Epidermal melanocyte (primary cell): ENCODE measurements around the gene PHAF1.
"Not testable (repeated sequence)": the region's sequence is repeated elsewhere in the genome, so short reads cannot be mapped to it uniquely, and the experiment has no call there.

Source experiments
- DNase-seq: peaks from one replicate; pipeline ENCODE4 v3.0.0; 2011; ENCODE audit warnings: low spot score; ENCODE audit not compliant: insufficient read length

The PHAF1 gene

DNA sequence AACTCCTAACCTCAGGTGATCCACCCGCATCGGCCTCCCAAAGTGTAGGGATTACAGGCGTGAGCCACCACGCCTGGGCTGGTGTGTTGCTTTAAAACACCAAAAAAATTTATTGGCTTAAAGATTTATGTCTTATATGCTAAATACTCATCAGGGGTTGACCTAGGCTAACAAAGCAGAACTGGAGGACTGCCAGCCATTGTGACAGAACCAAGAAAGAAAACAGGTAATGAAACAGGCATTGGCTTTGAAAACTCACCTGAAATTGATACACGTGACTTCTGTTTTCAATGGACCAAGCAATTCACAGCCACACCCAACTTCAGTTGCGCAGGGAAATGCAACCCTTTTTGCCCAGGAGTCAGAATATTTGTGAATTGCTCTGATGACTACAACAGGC lies 4.9 kb upstream of the PHAF1 start:
- DNase-seq, result no peak

DNA sequence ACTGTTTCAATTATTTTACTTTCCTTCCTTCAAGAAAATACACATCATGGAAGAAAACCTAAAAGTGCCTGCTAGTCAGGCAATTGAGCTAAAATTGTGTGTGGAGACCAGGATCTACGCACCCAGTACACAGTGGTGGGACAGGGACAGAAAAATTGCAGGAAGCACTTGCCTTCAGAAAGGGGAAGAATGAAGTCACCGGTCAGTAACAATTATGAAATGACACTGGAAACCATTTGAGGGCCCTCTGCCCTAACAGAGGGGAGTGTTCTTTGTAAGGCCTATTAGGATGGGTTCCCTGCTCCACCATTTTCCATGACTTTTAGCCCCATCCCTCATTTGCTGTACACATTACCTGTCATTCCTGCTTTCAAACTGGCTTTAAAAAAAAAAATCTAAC lies 4.5 kb upstream of the PHAF1 start:
- no peak for DNase-seq

DNA sequence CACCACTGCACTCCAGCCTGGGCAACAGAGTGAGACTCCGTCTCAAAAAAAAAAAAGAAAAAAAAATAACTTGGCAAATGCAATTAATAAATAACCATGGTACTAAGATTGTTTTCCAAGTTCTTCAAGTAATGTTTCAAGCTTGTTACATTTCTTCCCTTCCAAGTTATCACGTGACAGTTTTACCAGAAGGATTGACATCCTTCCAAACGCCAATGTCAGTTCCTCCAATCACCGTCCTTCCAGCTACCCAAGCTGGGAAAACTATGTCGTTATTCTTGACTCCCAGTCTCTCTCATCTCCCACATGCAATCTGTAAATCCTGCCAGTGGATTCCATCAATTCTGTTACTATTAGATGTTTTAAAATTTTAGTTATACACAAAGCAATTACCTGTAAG lies 3.9 kb upstream of the PHAF1 start:
- no peak for DNase-seq

DNA sequence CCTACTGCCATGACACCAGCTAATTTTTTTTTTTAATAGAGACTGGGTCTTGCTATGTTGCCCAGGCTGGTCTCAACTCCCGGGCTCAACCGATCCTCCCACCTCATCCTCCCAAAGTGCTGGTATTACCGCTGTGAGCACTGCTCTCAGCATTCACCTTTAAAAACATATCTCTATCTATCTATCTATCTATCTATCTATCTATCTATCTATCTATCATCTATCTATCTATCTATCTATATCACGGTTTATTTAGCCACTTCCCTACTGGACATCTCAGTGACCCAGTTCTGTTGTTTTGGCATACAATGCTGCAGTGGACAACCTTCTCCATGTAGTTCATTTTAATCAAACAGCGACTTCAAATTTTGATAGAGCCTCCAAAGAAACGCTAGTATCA lies 1.3 kb upstream of the PHAF1 start:
- no peak for DNase-seq

DNA sequence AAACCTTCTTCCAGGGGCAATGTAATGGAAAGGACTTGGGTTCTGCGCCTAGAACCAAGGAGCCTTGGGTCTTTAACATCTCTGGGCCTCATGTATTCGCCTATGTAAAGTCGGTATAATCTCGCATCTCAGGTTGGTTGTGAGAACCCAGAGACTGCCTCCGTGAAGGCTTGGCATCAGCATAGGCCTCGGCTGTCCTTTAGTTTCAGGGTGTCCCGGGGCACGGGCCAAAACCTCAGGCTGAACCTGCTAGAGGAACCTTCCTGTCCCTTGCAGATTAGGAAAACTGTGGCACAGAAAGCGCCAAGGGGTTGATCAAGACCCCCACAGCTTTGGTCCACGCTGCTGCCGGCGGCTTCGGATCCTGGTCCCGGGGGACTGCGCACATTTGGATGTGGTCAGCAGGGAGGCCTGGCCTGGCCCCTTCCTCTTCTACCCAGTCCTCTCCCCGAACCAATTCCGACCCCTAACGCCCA lies 772 bp upstream of the PHAF1 start:
- no peak for DNase-seq

DNA sequence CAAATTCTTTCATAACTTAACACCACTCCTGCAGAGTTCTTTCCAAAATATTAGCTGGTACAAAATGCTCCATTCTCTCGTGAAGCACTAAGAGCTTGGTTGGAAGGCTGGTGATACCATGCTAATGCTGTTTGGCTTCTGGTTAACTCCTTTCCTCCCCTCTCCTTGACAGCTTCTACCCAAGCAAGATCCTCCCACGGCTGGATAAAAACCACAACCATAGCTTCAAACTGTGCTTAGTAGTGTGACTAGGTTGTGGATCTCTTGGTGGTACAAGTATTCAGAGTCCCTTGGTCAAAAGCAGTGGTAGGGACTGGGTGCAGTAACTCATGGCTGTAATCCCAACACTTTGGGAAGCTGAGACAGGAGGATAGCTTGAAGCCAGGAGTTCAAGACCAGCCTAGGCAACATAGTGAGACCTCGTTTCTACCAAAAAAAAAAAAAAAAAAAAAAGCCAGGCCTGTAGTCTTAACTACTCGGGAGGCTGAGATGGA lies 2.3 kb downstream of the PHAF1 start:
- no peak for DNase-seq

DNA sequence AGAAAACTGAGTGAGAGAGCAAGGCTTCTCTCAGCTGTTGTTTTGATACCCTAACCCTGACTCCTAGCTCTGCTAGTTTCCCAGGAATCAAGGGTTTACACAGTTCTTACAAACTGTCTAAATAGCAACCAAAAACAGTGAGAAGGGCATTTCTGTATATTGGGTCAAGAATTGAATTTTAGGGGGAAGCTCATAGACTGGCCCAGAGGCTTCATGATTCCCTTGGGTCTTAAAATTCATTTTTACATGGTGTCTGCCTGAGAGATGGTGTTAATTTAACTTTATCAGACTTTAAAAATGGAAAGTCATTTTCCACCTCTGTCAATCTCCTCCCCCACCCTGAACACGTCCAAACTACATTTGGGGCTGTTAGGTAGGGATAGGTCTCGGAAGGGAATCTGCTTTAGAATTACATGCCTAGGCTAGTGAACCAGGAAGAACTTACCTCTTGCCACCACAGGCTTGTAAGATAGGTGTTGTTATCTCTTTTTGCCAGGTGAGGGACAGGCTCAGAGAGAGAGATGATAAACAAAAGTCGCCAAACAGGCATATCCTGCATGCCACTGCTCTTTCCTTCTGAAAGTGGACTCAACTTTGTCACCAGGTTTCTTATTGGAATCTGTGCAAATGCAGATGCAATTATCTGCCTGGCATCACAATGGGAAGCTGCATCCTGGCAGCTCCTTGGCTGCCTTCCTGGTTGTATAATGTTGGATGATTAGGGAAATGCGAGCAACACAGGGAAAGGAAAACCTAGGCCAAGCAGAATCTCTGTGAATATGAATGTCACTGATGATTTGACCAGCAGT lies 3.1 kb downstream of the PHAF1 start:
- DNase-seq, result no peak

DNA sequence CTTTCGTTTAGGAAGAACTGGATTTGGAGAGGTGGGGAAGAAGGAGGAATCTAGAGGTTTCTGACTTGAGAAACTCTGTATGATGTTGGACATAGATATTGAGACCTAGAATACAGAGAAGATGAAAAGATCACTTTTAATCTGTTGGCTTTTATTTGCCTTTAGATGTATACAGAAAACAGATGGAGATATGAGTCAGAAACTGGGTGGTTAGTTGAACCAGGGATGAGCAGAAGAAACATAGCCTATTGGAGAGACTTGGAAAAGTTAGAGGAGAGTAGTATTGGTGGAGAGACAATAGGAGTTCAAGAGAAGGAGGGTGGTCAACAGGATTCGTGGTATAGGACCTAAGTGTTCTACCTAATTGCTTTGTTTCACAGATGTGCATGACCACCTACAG lies 5.1 kb downstream of the PHAF1 start:
- DNase-seq, result no peak

DNA sequence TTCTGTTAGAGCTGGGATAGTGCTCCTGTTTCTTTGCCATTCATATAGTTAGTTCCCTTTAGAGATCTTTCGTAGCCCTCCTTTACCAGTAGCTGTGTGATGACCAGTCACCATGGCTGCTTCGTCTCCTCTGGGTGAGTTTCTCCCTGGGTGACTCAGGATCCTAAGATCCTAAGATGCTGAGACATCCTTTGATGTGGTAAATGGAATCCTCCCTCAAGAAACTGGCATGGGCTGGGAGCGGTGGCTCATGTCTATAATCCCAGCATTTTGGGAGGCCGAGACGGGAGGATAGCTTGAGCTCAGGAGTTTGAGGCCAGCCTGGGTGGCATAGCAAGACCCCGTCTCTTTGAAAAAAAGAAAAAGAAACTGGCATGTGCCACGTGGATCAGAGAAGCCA lies 5.9 kb downstream of the PHAF1 start:
- DNase-seq, result no peak

DNA sequence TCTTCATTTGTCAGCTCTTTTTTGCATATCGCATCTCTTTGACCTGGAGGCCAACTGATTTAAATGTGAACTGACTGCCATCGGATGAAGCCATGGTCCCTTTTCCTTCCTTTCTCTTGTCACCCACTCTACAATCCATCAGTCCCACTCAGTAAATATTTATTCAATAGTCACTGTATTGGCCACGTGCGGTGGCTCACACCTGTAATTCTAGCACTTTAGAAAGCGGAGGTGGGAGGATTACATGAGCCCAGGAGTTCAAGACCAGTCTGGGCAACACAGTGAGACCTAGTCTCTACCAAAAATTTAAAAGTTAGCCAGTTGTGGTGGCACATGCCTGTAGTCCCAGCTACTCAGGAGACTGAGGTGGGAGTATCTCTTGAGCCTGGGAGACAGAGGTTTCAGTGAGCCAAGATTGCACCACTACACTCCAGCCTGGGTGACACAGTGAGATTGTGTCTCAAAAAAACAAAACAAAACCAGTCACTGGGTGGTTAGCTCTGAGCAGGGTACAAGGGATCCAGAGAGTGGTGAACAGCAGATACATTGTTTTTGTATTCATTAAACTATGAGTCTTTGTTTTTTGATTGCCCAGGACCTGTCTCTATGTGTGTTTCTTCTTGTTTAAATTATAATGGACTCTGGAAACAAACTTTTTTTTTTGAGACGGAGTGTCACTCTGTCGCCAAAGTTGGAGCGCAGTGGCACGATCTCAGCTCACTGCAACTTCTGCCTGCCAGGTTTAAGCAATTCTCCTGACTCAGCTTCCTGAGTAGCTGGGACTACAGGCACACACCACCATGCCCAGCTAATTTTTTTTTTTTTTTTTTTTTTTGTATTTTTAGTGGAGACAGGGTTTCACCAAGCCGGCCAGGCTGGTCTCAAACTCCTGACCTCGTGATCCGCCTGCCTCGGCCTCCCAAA lies 6.9 kb downstream of the PHAF1 start:
- no peak for DNase-seq

DNA sequence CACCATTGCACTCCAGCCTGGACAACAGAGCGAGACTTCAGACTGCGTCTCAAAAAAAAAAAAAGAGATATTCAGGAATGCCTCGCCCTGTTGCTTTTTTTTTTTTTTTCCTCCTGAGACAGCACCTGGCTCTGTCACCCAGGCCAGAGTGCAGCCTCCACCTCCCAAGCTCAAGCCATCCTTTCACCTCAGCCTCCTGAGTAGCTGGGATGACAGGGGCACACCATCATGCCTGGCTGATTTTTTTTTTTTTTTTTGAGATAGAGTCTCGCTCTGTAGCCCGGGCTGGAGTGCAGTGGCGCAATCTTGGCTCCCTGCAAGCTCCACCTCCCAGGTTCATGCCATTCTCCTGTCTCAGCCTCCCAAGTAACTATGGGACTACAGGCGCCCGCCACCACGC lies 8.0 kb downstream of the PHAF1 start:
- no peak for DNase-seq

DNA sequence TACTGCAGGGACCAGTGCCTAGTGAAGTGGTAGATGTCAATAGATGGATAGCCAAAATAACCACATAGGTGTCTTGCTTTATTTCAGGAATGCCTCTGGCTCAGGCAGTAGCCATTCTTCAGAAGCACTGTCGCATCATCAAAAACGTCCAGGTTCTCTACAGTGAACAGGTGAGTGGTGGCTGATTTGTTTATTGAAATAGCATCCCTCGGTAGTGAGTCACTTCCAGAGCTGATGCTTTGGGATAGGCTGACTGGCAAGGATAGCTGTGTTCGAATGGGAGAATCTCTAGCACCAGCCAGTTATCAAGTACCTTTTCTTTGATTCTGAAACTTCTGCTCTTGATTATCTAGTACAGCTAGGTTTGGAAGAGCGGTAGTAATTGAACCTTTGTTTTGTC lies 10.3 kb downstream of the PHAF1 start:
- no peak for DNase-seq

DNA sequence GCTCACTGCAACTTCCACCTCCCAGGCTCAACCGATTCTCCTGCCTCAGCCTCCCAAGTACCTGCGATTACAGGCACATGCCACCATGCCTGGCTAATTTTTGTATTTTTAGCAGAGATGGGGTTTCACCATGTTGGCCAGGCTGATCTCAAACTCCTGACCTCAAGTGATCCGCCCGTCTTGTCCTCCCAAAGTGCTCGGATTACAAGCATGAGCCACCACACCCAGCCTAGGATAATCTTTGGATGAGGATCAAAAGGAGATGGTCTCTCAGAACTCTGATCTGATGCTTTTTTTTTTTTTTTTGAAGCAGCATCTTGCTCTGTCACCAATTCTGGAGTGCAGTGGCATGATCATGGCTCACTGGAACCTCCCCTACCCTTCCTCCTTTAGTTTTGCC lies 13.1 kb downstream of the PHAF1 start:
- DNase-seq, result not testable (repeated sequence)

DNA sequence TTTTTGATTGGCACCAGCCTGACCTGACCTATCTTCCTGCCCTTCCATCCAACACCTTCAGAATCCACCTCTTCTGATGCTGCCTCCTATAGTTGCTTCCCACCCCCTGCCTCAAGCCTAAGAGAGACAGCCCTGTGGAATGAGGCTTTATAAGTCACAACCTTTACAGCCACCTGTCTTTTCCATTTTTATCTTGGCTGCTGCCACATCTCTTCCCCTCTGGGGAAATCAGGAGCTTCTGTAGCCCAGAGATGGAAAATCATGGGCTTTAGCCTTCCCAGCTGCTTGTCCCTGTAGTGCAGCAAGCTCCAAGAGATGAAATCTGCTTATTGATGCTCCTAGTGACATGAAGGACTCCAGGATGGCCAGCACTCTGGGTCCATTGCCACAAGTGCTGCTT lies 18.7 kb downstream of the PHAF1 start:
- DNase-seq, result no peak

DNA sequence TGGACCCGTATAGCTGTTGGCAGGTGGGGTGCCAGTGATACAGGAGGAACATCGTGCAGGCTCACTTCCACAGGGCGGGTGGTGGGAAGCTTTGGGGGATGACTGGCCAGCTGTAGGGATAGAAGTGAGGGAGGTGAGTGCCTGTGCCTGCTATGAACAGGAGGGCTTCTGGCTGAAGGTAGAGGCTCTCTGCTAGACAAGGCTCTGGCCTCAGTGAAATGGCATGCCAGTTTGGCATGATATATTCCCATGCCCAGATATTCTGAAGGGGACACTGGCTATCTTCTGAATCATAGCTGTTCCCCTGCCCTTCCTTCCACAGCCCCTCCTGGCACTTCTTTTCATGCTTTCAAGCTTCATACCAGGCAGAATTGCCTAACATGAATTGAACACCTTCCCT lies 19.1 kb downstream of the PHAF1 start:
- no peak for DNase-seq

DNA sequence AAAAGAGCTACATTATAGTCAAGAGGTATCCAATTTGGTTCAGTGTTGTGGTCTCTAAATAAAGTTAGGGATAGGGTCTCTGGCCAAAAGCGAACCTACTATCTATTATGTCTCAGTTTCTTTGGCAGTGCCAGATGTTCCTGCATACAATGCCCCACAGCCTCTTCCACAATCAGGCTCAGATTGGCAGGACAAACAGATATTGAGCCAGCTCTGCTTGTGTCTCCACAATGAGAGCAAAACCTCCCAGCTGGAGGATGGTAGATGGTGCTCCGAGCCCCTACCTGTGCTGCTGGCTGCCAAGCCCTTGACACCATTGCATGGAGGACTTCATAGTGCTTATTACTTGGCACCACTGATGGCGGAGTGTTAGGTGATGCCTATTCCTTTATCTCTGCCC lies 19.7 kb downstream of the PHAF1 start:
- DNase-seq, result no peak

DNA sequence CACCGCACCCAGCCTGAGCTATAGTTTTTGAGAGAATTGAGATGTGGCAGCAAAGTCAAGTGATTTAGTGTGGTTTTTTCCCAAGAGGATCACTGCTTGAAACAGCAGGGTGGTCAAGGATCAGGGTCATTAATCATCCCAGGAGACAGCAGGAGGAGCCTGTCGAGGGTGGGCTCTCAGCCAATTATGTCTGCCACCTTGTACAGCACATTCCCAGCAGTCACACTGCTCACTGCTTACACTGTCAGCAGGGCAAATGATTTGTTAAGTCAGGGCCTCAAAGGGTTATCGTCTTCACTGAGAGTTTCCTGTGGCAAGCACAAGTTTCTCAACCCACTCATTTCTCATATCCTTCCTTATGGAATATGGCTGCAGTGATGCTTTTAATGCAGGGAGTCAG lies 27.9 kb downstream of the PHAF1 start:
- DNase-seq, result no peak

DNA sequence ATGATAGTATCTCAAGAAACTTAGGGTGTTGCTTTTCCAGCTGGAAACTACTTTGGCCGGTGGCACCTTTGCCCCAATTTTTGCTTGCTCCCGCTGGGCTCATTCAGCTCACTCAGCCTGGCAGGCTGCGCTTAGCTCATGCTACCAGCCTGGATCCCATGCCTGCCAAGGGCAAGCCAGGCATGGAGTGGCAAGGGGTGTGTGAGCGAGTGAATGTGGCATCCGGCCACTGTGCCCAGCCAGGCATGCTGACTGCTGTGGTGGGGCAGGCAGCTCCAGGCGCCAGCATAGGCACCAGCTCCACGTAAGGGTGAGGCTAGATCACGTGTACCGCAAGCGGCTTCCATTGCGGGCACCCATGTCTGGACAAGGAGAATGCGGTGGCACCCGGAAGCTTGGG lies 31.6 kb downstream of the PHAF1 start:
- DNase-seq, result no peak

DNA sequence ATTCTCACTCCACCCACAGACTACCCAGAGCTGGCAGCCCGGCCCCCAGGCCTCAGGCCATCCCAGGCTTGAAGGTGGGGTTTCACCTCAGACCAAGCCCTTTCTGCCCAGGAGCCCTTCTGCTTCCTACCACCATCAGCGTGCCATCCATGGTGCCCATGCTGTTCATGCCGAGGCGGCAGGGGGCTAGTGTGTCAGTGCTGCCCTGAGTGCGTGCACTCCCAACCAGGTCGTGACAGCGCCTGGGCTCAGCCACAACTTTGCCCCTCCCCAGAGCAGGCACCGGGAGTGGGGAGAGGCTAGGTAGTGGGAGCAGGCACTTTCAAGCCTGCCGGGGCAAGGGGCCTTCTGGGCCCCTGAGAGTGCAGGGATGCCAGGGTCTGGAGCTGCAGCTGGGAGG lies 32.6 kb downstream of the PHAF1 start:
- DNase-seq, result no peak

DNA sequence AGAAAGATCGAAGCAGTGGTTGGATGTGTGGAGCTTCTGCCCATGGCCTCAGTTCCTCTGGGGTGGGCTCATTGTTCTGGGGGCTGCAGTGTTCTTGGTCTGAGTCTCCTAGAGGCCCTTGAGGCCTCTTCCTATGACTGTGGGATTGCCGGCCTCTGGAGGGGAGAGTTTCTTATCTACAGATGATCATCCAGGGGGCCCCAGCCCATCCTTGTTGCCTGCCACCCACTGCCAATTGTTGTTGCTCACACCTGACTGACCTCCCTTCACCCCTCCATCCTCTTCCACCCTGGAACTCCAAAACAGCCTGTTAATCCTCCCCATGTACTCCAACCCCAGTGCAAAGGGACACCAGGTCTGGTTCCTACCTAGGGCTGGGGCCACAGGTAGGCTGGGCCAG lies 35.2 kb downstream of the PHAF1 start:
- no peak for DNase-seq

DNA sequence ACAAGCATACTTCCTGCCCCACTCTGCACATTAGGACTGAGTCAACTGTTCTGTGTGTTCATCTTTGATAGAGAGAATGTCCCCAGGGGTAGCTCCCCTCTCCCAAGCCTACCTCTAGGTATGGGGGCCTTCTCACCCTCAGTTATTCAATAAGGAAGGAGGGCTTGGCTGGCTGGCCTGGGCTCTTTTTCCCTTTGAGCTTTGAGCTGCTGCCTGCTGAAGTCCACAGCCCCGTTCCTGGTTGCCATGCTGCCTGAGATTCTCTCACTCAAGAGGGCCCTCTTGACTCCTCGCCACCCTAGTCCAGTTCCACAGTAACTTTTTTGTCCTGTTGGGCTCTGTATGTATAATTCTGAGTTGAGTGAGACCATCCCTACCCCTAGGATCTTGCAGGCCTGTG lies 36.0 kb downstream of the PHAF1 start:
- no peak for DNase-seq
